Renal cortex interstitium (tissue), 11 donors: ENCODE data around the gene FLG. TPM values are rescaled to one million over a fixed set of nuclear protein-coding genes. Genes with fewer than 3 reads are reported as not detected.
"Not testable (repeated sequence)": the region's sequence is repeated elsewhere in the genome, so short reads cannot be mapped to it uniquely, and the experiment has no call there.

Source experiments
- DNase-seq, 11 donors: peaks; one replicate each; pipeline ENCODE4 v3.0.0-alpha.2; 2013; ENCODE audit warnings: low read depth in 9 of 11, low spot score in 4 of 11; ENCODE audit errors: extremely low read depth in 1 of 11
- polyA plus RNA-seq, 3 donors: library from polyadenylated mRNA; unstranded; fragments of 120-200 nt; gene quantifications; one replicate each; pipeline ENCODE4 v1.2.1, GENCODE V29; 2013; ENCODE audit not compliant: insufficient read length in 3 of 3

FLG gene
- polyA plus RNA-seq, 3 donors = 0.81 to 1.9 (median 1.3) TPM

GRCh38 chr1:152306123-152306522, 18.9 kb downstream of the FLG start:
- DNase-seq = not testable (repeated sequence)

DNA sequence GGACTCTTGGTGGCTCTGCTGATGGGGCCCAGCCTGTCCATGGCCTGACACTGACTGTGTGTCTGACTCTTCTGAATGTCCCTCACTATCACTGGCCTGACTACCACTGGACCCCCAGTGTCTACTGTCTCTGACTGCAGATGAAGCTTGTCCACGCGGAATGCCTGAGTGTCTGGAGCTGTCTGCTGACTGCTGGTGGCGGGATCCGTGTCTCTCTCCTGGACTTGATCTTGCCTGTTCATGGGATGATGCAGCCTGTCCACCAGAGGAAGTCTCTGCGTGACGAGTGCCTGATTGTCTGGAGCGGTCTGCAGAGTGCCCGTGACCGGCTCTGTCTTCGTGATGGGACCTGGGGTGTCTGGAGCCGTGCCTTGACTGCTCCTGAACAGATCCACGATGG, 20.3 kb downstream of the FLG start:
- not testable (repeated sequence) for DNase-seq

- DNase-seq = not testable (repeated sequence)
Observed at GRCh38 chr1:152303139-152303872, 21.7 kb downstream of the FLG start.

GRCh38 chr1:152256394-152256793, 68.6 kb downstream of the FLG start:
- not testable (repeated sequence) for DNase-seq

Other genes with a start within 250 kb of the FLG start
- not detected for gene TCHHL1, start 236.2 kb downstream of the FLG start, polyA plus RNA-seq
- gene TCHH, start 209.8 kb downstream of the FLG start, polyA plus RNA-seq = under 1 TPM in 2 of 3 donors, not detected in 1; 0.04 to 0.09 TPM
- not detected for gene RPTN, start 166.0 kb downstream of the FLG start, polyA plus RNA-seq
- 1 to 10 TPM in 2 of 3 donors, under 1 TPM in 1; 0.57 to 2.3 (median 1.5) TPM for gene HRNR, start 101.0 kb downstream of the FLG start, polyA plus RNA-seq
- gene FLG2, start 34.8 kb upstream of the FLG start, polyA plus RNA-seq = under 1 TPM; 0.03 to 0.15 (median 0.09) TPM
- not detected for gene CRNN, start 89.0 kb upstream of the FLG start, polyA plus RNA-seq
- not detected for gene LCE5A, start 185.6 kb upstream of the FLG start, polyA plus RNA-seq
- gene CRCT1, start 189.2 kb upstream of the FLG start, polyA plus RNA-seq = not detected
- not detected for gene LCE3E, start 241.5 kb upstream of the FLG start, polyA plus RNA-seq